HG02763 (cell line): ENCODE data around the gene TOX2.

Experiments
- ATAC-seq: cut with Tn5 transposase; IDR thresholded peaks from one replicate; pipeline ENCODE4 v1.9.1; 2021; ENCODE audit warnings: mild to moderate bottlenecking, moderate library complexity; ENCODE audit not compliant: unreplicated experiment

TOX2 gene

GRCh38 chr20:44016525-44016924, 101.9 kb downstream of the TOX2 start:
- ATAC-seq: no peak

- no peak for ATAC-seq
Observed at GRCh38 chr20:44017211-44017610, 102.6 kb downstream of the TOX2 start.

- ATAC-seq: no peak
Observed at GRCh38 chr20:44017905-44018258, 103.2 kb downstream of the TOX2 start.

DNA sequence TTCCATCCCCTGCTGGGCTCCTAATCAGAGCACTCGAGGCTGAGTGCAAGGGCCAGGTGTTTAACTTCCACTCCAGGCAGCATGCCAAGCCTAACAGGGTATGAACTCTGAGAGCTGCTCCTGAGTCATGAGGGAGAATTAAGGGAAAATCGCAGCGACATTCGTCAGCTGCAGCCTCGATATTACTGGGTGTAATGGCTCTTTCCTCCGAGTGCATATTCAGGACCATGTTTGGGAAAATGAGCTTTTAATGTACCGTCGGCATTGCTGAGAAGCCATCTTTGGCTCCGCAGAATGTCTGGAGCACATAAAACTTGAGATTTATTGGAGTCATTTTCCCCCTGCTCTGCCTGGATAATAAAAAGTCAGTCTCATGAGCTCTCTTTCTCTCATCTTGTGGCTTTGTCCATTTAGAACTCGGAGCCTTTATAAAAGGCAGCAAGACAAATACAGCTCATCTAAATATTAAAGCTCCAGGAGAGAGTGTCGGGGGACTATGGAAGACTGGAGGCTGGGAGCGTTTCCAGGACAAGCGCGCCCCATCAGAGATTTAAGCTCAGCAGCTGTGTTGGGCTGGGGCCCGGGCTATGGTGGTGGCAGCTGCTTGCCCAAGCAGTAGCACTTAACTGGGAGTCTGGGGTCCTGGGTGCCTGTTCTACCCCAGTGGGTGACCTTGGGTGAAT, 103.7 kb downstream of the TOX2 start:
- ATAC-seq: no peak

GRCh38 chr20:44018942-44019637, 104.4 kb downstream of the TOX2 start:
- no peak for ATAC-seq

DNA sequence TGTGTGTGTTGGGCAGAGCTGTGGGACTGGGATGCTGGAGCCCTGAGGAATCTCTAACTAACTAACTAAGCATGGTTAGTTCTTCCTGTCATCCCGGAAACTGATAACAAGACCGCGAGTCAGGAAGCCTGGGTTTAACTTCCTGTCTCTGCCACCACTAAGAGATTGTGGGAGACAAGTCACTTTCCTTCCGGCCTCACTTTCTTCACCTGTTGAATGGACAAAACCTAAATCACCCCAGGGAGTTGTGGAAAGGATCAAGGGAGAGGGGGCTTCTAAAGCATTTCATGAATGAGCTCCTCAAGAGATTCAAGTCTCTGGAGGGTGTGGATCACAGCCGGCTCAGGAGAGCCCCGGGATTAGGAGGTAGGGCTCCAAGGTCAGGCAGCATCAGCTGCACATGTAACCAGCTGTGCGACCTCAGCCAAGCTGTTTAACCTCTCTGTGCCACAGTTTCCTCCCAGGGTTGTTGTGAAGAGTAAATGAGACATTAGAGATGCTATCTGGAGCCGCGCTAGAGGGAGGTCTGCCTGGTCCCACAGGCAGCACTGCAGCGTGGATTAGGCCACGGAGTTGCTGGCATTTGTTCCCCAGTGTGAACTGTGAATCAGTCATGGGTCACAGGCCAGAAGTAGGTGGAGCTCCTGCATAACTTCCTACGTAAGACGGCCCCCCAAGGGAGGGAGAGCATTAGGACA, 105.1 kb downstream of the TOX2 start:
- ATAC-seq: no peak

DNA sequence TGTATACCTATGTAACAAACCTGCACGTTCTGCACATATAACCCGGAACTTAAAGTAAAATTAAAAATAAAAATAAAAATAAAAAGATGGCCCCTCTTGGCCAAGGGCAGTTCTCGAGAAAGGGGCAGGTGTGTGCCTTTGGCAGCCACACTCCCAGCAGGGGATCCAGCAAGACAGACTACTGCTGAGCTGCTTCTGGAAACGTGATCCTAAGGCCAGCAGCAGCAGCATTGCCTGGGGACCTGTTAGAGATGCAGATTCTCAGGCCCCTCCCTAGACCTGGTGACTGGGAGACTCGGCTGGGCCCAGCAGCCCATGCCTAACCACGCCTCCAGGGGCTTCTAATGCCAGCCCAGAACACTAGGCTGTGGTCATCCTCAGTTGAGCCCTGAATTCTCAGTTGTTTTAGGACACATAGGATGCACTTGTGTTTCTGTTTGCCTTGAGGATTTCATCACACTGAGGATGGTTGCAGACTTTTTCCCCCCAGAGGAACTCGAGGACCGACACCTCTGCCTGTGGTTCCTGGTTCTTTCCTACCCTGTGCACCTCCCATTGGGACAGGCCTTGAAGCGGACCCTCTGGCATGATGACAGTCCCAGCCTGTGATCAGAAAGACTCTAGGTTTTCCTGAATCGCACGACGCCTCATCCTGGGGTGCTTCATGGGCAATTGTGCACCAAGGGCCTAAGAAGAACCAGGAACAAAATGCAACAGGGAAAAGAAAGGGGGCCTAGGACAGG, 105.9 kb downstream of the TOX2 start:
- no peak for ATAC-seq

- no peak for ATAC-seq
Observed at GRCh38 chr20:44021186-44021585, 106.5 kb downstream of the TOX2 start.

GRCh38 chr20:44021900-44022299, 107.2 kb downstream of the TOX2 start:
- no peak for ATAC-seq

GRCh38 chr20:44022464-44022863, 107.8 kb downstream of the TOX2 start:
- no peak for ATAC-seq

GRCh38 chr20:44023515-44024371, 109.1 kb downstream of the TOX2 start:
- no peak for ATAC-seq

GRCh38 chr20:44024820-44025580, 110.3 kb downstream of the TOX2 start:
- ATAC-seq: no peak

DNA sequence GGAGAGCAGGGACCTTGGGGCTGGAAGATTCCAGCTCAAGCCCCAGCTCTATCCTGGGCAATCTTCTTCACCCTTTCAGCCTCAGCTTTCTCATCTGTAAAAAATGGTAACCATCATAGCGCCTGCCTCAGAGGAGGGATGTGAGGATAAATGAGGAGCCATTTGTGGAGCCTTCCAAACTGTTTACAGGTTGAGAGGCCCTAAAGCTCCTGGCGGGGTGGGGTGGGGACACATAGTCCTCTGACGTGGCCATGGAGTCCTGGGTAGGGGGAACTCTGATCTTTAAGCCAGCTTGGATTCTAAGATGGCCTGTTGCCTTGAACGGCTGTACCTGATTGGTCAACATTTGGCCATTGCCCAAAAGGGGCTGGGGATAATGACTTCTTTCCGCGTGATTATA, 111.1 kb downstream of the TOX2 start:
- ATAC-seq: no peak

DNA sequence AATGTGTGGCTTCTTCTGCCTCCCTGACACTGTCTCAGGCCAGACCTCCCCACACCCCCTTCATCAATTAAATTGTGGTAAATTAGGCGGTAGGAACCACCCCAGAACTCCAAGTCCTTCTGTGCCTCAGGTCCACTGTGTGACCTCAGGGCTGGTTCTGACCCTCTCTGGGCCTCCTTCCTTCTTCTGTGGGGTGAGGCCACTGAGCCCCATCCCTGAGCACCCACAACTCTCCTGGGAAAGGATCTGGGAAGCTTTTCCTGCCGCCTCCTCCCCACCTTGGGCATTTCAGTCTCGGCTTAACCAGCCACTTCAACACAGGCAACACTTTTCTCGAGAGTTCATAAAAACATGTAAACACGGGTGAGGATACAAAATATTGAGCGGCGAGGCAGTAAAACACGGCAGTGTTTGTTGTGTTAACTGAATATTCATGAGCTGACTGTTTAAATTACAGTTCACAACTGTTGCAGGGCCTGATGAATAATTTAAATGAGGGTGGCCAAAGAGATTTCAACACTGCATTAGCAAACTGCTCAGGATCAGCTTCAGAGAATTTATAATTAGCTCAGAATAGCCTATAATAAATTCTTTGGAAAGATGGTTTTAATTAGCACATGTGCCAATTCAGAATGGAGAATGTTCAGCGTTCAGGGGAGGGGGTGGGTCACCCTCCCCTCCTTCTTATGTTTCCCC, 112.1 kb downstream of the TOX2 start:
- no peak for ATAC-seq

DNA sequence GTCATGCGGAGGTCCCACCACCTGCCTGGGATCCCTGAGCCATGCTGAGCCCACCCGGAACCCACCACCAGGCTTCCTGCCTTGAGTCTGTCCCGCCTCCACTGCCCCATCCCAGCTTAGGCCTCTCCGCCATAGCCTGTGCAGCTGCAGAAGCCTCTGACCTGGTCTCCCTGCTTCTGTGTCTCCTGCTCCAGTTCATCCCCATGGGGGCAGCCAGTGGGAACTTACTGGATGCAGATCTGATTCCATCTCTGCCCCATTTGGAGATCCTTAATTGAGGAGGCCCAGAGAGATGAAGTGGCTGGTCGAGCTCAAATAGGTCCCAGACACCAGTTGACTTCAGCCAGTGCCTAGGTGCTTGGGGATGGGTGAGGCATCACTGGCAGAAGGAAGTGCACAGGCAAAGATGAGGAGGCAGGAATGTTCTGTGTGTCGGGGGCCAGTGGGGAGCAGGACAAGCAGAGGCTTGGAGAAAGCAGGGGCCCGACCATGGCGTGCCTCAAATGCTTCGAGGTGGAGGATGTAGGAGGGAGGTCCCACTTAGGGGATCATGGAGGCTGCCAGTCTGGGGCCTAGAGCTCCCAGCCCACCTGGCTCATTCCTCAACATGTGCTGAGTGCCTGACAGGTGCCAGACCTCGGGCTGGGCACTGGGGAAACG, 112.8 kb downstream of the TOX2 start:
- no peak for ATAC-seq

- ATAC-seq: no peak
Observed at GRCh38 chr20:44028003-44028730, 113.5 kb downstream of the TOX2 start.

GRCh38 chr20:44028868-44029847, 114.5 kb downstream of the TOX2 start:
- no peak for ATAC-seq
